HEK293 (cell line): ENCODE measurements around the gene PPT2.

Experiments
- GLI4 ChIP-seq: fragments of 450-650 bp; formaldehyde crosslinking; IDR thresholded peaks from 2 replicates; pipeline ENCODE4 v1.5.1; 2016; ENCODE audit warnings: missing biosample characterization, missing genetic modification characterization
- OSR2 ChIP-seq: fragments of 450-650 bp; formaldehyde crosslinking; IDR thresholded peaks from 2 replicates; pipeline ENCODE4 v1.5.1; 2016; ENCODE audit warnings: missing biosample characterization, missing genetic modification characterization
- TCF7L2 ChIP-seq: IDR thresholded peaks from 2 replicates; pipeline ENCODE4 v1.6.1; 2011; ENCODE audit warnings: low read depth, mild to moderate bottlenecking, inconsistent platforms, low read length, moderate library complexity, borderline replicate concordance
- ZBTB17 ChIP-seq: fragments of 450-650 bp; formaldehyde crosslinking; IDR thresholded peaks from 2 replicates; pipeline ENCODE4 v1.5.1; 2016; ENCODE audit warnings: missing biosample characterization, missing genetic modification characterization
- ZBTB7A ChIP-seq: fragments of 450-650 bp; formaldehyde crosslinking; IDR thresholded peaks from 2 replicates; pipeline ENCODE4 v1.5.1; 2016; ENCODE audit warnings: low read depth, missing biosample characterization, missing genetic modification characterization
- ZNF10 ChIP-seq: fragments of 450-650 bp; formaldehyde crosslinking; IDR thresholded peaks from 2 replicates; pipeline ENCODE4 v1.5.1; 2017; ENCODE audit warnings: missing biosample characterization, missing genetic modification characterization
- ZNF132 ChIP-seq: fragments of 450-650 bp; formaldehyde crosslinking; IDR thresholded peaks from 2 replicates; pipeline ENCODE4 v1.5.1; 2017; ENCODE audit warnings: missing biosample characterization, missing genetic modification characterization, borderline replicate concordance
- ZNF133 ChIP-seq: fragments of 450-650 bp; formaldehyde crosslinking; IDR thresholded peaks from 2 replicates; pipeline ENCODE4 v1.5.1; 2016; ENCODE audit warnings: missing biosample characterization, missing genetic modification characterization
- ZNF23 ChIP-seq: fragments of 450-650 bp; formaldehyde crosslinking; IDR thresholded peaks from 2 replicates; pipeline ENCODE4 v1.5.1; 2016; ENCODE audit warnings: missing biosample characterization, missing genetic modification characterization, borderline replicate concordance
- ZNF266 ChIP-seq: fragments of 450-650 bp; formaldehyde crosslinking; IDR thresholded peaks from 2 replicates; pipeline ENCODE4 v1.5.1; 2016; ENCODE audit warnings: missing biosample characterization, missing genetic modification characterization, low read depth
- ZNF302 ChIP-seq: fragments of 450-650 bp; formaldehyde crosslinking; IDR thresholded peaks from 2 replicates; pipeline ENCODE4 v1.5.1; 2016; ENCODE audit warnings: missing biosample characterization, missing genetic modification characterization, low read depth
- ZNF324 ChIP-seq: fragments of 450-650 bp; formaldehyde crosslinking; IDR thresholded peaks from 2 replicates; pipeline ENCODE4 v1.5.1; 2016; ENCODE audit warnings: missing biosample characterization, missing genetic modification characterization
- ZNF366 ChIP-seq: fragments of 450-650 bp; formaldehyde crosslinking; conservative IDR thresholded peaks from 2 replicates; pipeline ENCODE4 v1.5.1; 2016; ENCODE audit warnings: missing biosample characterization, missing genetic modification characterization
- ZNF433 ChIP-seq: fragments of 450-650 bp; formaldehyde crosslinking; IDR thresholded peaks from 2 replicates; pipeline ENCODE4 v1.5.1; 2016; ENCODE audit warnings: missing biosample characterization, missing genetic modification characterization, low read depth
- ZNF514 ChIP-seq: fragments of 450-650 bp; formaldehyde crosslinking; IDR thresholded peaks from 2 replicates; pipeline ENCODE4 v1.5.1; 2016; ENCODE audit warnings: missing biosample characterization, missing genetic modification characterization
- ZNF555 ChIP-seq: fragments of 450-650 bp; formaldehyde crosslinking; conservative IDR thresholded peaks from 2 replicates; pipeline ENCODE4 v1.5.1; 2017; ENCODE audit warnings: missing biosample characterization, mild to moderate bottlenecking, missing genetic modification characterization, inconsistent platforms
- ZNF610 ChIP-seq: fragments of 450-650 bp; formaldehyde crosslinking; IDR thresholded peaks from 2 replicates; pipeline ENCODE4 v1.5.1; 2016; ENCODE audit warnings: missing biosample characterization, missing genetic modification characterization, borderline replicate concordance
- ZNF747 ChIP-seq: fragments of 450-650 bp; formaldehyde crosslinking; IDR thresholded peaks from 2 replicates; pipeline ENCODE4 v1.5.1; 2016; ENCODE audit warnings: missing biosample characterization, missing genetic modification characterization
- ZNF792 ChIP-seq: fragments of 450-650 bp; formaldehyde crosslinking; IDR thresholded peaks from 2 replicates; pipeline ENCODE4 v1.5.1; 2016; ENCODE audit warnings: missing biosample characterization, missing genetic modification characterization
- ZSCAN23 ChIP-seq: fragments of 450-650 bp; formaldehyde crosslinking; IDR thresholded peaks from 2 replicates; pipeline ENCODE4 v1.5.1; 2016; ENCODE audit warnings: missing biosample characterization, missing genetic modification characterization
- TF ChIP-seq, protein P1 (sequence below): fragments of 450-650 bp; formaldehyde crosslinking; IDR thresholded peaks from 2 replicates; pipeline ENCODE4 v1.5.1; 2016; ENCODE audit warnings: missing biosample characterization, missing genetic modification characterization
- TF ChIP-seq, protein P2 (sequence below): fragments of 450-650 bp; formaldehyde crosslinking; IDR thresholded peaks from 2 replicates; pipeline ENCODE4 v1.5.1; 2016; ENCODE audit warnings: missing biosample characterization, missing genetic modification characterization
- TF ChIP-seq, protein P3 (sequence below): fragments of 450-650 bp; formaldehyde crosslinking; IDR thresholded peaks from 2 replicates; pipeline ENCODE4 v1.5.1; 2017; ENCODE audit warnings: missing biosample characterization, missing genetic modification characterization
- TF ChIP-seq, protein P4 (sequence below): fragments of 450-650 bp; formaldehyde crosslinking; IDR thresholded peaks from 2 replicates; pipeline ENCODE4 v1.5.1; 2016; ENCODE audit warnings: missing biosample characterization, missing genetic modification characterization
- TF ChIP-seq, protein P5 (sequence below): fragments of 450-650 bp; IDR thresholded peaks from 2 replicates; pipeline ENCODE4 v1.5.1; 2018; ENCODE audit warnings: missing biosample characterization, mild to moderate bottlenecking, missing genetic modification characterization
- TF ChIP-seq, protein P6 (sequence below): sonication (generic); formaldehyde crosslinking; IDR thresholded peaks from 2 replicates; pipeline ENCODE4 v1.8.1; 2022; ENCODE audit warnings: mild to moderate bottlenecking, moderate library complexity, missing genetic modification reagents
- TF ChIP-seq, protein P7 (sequence below): fragments of 450-650 bp; formaldehyde crosslinking; IDR thresholded peaks from 2 replicates; pipeline ENCODE4 v1.5.1; 2016; ENCODE audit warnings: missing biosample characterization, missing genetic modification characterization

PPT2 gene

DNA sequence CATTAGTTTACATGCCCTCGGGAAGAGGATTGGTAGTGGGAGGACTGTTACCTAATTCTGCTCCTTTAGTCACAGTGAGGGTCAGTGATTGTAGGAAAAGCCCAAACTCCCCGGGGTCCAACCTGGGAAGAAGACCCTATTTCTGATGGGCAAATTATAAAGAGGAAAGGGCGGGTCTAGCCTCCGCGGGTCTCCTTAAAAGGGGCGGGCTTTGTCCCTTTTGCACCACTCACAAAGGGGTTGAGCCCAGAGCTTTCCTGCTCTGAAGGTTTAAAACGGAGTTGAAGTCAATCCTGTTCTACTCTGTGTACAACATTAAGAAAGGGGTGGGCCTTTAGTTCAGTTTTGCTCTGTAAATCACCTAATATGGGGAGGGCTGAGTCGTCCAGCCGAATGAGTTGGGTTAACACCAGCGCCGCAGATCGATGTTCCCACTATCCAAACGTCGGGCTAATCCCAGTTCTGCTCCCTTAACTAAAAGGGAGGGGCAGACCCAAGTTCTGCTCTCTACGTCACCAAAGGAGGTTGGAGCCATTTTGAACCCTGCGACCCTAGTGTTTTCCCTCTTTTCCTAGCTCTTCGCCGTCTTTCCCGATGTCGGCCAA lies 23.3 kb downstream of the PPT2 start (continued):
- TF ChIP-seq ZNF324 (tag by site-specific recombination), result peak; percentile 25; the same call in 1 of the 2 replicates
- TF ChIP-seq, protein P1, sequence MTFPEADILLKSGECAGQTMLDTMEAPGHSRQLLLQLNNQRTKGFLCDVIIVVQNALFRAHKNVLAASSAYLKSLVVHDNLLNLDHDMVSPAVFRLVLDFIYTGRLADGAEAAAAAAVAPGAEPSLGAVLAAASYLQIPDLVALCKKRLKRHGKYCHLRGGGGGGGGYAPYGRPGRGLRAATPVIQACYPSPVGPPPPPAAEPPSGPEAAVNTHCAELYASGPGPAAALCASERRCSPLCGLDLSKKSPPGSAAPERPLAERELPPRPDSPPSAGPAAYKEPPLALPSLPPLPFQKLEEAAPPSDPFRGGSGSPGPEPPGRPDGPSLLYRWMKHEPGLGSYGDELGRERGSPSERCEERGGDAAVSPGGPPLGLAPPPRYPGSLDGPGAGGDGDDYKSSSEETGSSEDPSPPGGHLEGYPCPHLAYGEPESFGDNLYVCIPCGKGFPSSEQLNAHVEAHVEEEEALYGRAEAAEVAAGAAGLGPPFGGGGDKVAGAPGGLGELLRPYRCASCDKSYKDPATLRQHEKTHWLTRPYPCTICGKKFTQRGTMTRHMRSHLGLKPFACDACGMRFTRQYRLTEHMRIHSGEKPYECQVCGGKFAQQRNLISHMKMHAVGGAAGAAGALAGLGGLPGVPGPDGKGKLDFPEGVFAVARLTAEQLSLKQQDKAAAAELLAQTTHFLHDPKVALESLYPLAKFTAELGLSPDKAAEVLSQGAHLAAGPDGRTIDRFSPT (tag by site-specific recombination), result no peak
- TF ChIP-seq ZSCAN23 (tag by site-specific recombination), result no peak
- TF ChIP-seq ZBTB17 (tag by site-specific recombination), result peak; percentile 97
- TF ChIP-seq, protein P2, sequence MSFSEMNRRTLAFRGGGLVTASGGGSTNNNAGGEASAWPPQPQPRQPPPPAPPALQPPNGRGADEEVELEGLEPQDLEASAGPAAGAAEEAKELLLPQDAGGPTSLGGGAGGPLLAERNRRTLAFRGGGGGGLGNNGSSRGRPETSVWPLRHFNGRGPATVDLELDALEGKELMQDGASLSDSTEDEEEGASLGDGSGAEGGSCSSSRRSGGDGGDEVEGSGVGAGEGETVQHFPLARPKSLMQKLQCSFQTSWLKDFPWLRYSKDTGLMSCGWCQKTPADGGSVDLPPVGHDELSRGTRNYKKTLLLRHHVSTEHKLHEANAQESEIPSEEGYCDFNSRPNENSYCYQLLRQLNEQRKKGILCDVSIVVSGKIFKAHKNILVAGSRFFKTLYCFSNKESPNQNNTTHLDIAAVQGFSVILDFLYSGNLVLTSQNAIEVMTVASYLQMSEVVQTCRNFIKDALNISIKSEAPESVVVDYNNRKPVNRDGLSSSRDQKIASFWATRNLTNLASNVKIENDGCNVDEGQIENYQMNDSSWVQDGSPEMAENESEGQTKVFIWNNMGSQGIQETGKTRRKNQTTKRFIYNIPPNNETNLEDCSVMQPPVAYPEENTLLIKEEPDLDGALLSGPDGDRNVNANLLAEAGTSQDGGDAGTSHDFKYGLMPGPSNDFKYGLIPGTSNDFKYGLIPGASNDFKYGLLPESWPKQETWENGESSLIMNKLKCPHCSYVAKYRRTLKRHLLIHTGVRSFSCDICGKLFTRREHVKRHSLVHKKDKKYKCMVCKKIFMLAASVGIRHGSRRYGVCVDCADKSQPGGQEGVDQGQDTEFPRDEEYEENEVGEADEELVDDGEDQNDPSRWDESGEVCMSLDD (tag by site-specific recombination), result peak; percentile 58; the same call in 1 of the 2 replicates
- no peak for TF ChIP-seq ZNF792 (tag by site-specific recombination)
- TF ChIP-seq, protein P3, sequence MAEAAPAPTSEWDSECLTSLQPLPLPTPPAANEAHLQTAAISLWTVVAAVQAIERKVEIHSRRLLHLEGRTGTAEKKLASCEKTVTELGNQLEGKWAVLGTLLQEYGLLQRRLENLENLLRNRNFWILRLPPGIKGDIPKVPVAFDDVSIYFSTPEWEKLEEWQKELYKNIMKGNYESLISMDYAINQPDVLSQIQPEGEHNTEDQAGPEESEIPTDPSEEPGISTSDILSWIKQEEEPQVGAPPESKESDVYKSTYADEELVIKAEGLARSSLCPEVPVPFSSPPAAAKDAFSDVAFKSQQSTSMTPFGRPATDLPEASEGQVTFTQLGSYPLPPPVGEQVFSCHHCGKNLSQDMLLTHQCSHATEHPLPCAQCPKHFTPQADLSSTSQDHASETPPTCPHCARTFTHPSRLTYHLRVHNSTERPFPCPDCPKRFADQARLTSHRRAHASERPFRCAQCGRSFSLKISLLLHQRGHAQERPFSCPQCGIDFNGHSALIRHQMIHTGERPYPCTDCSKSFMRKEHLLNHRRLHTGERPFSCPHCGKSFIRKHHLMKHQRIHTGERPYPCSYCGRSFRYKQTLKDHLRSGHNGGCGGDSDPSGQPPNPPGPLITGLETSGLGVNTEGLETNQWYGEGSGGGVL (tag by site-specific recombination), result no peak
- no peak for TF ChIP-seq ZNF514 (tag by site-specific recombination)
- TF ChIP-seq, protein P4, sequence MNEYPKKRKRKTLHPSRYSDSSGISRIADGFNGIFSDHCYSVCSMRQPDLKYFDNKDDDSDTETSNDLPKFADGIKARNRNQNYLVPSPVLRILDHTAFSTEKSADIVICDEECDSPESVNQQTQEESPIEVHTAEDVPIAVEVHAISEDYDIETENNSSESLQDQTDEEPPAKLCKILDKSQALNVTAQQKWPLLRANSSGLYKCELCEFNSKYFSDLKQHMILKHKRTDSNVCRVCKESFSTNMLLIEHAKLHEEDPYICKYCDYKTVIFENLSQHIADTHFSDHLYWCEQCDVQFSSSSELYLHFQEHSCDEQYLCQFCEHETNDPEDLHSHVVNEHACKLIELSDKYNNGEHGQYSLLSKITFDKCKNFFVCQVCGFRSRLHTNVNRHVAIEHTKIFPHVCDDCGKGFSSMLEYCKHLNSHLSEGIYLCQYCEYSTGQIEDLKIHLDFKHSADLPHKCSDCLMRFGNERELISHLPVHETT (tag by site-specific recombination), result peak; percentile 24; the same call in 1 of the 2 replicates
- no peak for TF ChIP-seq ZNF132
- no peak for TF ChIP-seq OSR2 (tag by site-specific recombination)
- no peak for TF ChIP-seq TCF7L2
- TF ChIP-seq GLI4 (tag by site-specific recombination), result no peak
- no peak for TF ChIP-seq ZNF555
- TF ChIP-seq ZNF133 (tag by site-specific recombination), result no peak
- no peak for TF ChIP-seq ZNF23
- no peak for TF ChIP-seq ZNF610 (tag by site-specific recombination)
- TF ChIP-seq, protein P5, sequence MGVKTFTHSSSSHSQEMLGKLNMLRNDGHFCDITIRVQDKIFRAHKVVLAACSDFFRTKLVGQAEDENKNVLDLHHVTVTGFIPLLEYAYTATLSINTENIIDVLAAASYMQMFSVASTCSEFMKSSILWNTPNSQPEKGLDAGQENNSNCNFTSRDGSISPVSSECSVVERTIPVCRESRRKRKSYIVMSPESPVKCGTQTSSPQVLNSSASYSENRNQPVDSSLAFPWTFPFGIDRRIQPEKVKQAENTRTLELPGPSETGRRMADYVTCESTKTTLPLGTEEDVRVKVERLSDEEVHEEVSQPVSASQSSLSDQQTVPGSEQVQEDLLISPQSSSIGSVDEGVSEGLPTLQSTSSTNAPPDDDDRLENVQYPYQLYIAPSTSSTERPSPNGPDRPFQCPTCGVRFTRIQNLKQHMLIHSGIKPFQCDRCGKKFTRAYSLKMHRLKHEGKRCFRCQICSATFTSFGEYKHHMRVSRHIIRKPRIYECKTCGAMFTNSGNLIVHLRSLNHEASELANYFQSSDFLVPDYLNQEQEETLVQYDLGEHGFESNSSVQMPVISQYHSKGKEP, result no peak
- TF ChIP-seq ZNF433 (tag by site-specific recombination), result no peak
- TF ChIP-seq ZNF366 (tag by site-specific recombination), result no peak
- TF ChIP-seq ZNF266 (tag by site-specific recombination), result no peak
- TF ChIP-seq, protein P6, sequence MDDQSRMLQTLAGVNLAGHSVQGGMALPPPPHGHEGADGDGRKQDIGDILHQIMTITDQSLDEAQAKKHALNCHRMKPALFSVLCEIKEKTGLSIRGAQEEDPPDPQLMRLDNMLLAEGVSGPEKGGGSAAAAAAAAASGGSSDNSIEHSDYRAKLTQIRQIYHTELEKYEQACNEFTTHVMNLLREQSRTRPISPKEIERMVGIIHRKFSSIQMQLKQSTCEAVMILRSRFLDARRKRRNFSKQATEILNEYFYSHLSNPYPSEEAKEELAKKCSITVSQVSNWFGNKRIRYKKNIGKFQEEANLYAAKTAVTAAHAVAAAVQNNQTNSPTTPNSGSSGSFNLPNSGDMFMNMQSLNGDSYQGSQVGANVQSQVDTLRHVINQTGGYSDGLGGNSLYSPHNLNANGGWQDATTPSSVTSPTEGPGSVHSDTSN (CRISPR knock-in tag), result no peak
- TF ChIP-seq ZBTB7A, result peak; percentile 24; the same call in 1 of the 2 replicates
- TF ChIP-seq ZNF747 (tag by site-specific recombination), result no peak
- TF ChIP-seq ZNF302 (tag by site-specific recombination), result no peak
- TF ChIP-seq, protein P7, sequence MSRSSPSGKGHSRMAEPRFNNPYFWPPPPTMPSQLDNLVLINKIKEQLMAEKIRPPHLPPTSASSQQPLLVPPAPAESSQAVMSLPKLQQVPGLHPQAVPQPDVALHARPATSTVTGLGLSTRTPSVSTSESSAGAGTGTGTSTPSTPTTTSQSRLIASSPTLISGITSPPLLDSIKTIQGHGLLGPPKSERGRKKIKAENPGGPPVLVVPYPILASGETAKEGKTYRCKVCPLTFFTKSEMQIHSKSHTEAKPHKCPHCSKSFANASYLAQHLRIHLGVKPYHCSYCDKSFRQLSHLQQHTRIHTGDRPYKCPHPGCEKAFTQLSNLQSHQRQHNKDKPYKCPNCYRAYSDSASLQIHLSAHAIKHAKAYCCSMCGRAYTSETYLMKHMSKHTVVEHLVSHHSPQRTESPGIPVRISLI (tag by site-specific recombination), result no peak
- 0 out of 2 replicates have a peak, but pooled peaks have one; percentile 47 for TF ChIP-seq ZNF10
